K562 (cell line): ENCODE results near the gene EMD. TPM values are rescaled to one million over a fixed set of nuclear protein-coding genes. Genes with fewer than 3 reads are reported as not detected.

ENCODE experiments used
- EGR1 ChIP-seq: fragments of 450-650 bp; conservative IDR thresholded peaks from 2 replicates; pipeline ENCODE4 v1.6.1; 2017; ENCODE audit warnings: mild to moderate bottlenecking
- ETS1 ChIP-seq: conservative IDR thresholded peaks from 2 replicates; pipeline ENCODE4 v1.6.1; 2011; ENCODE audit warnings: low read depth, mild to moderate bottlenecking, low read length; ENCODE audit not compliant: control insufficient read depth
- KAT7 ChIP-seq: sonication (generic); formaldehyde crosslinking; IDR thresholded peaks from 2 replicates; pipeline ENCODE4 v1.8.0; 2022; ENCODE audit warnings: missing genetic modification reagents, mild to moderate bottlenecking, borderline replicate concordance
- KLF10 ChIP-seq: fragments of 250-450 bp; sonication (Bioruptor Pico); IDR thresholded peaks from 2 replicates; pipeline ENCODE4 v1.6.1; 2021; ENCODE audit warnings: matching md5 sums
- RBFOX2 ChIP-seq: fragments of 200-400 bp; formaldehyde crosslinking; IDR thresholded peaks from 2 replicates; pipeline ENCODE4 v1.6.1; 2017; ENCODE audit warnings: low read depth, mild to moderate bottlenecking, low read length, moderate library complexity
- REST ChIP-seq, 2 experiments: fragments of 450-650 bp; formaldehyde crosslinking in 1 of 2; IDR thresholded peaks; 2 replicates each; pipeline versions ENCODE4 v1.4.0 to v1.6.1; 2014 to 2020; ENCODE audit warnings: mild to moderate bottlenecking in 2 of 2, borderline replicate concordance in 1 of 2, low read depth in 1 of 2
- ZBTB1 ChIP-seq: sonication (generic); formaldehyde crosslinking; IDR thresholded peaks from 2 replicates; pipeline ENCODE4 v1.8.1; 2023; ENCODE audit warnings: missing genetic modification reagents, low read depth, mild to moderate bottlenecking, borderline replicate concordance
- ZBTB7A ChIP-seq: IDR thresholded peaks from 2 replicates; pipeline ENCODE4 v1.6.1; 2011; ENCODE audit warnings: low read depth, mild to moderate bottlenecking, low read length, moderate library complexity, borderline replicate concordance; ENCODE audit not compliant: control insufficient read depth
- ZNF263 ChIP-seq: sonication (generic); formaldehyde crosslinking; IDR thresholded peaks from 2 replicates; pipeline ENCODE4 v1.8.0; 2022; ENCODE audit warnings: mild to moderate bottlenecking, missing genetic modification reagents, borderline replicate concordance
- ZNF518B ChIP-seq: fragments of 250-450 bp; sonication (Bioruptor Pico); IDR thresholded peaks from 2 replicates; pipeline ENCODE4 v1.5.0; 2021; ENCODE audit warnings: mild to moderate bottlenecking, moderate library complexity
- polyA plus RNA-seq, 8 experiments: library from polyadenylated mRNA; depleted of rRNA in 4 of 8; stranded (reverse) in 5 of 8; unstranded in 3 of 8; fragments of >200 nt; fragmentation: Nextera tagmentation in 2 of 8; fragmentation: Illumina TruSeq in 1 of 8; extraction: Ambion mirVana in 2 of 8; extraction: Trizol in 1 of 8; gene quantifications; 2 replicates each; pipeline versions ENCODE4 v1.2.1 to v1.2.3, GENCODE V29; 2011 to 2014; ENCODE audit warnings: inconsistent platforms in 1 of 8, missing spikeins in 1 of 8
- total RNA-seq, 7 experiments: library from RNA; depleted of rRNA in 6 of 7; stranded (reverse); fragments of >200 nt in 6 of 7; fragmentation: Illumina TruSeq in 2 of 7; extraction: Trizol in 2 of 7; gene quantifications; 2 replicates each; pipeline versions ENCODE4 v1.2.1 to v1.2.3, GENCODE V29; 2011 to 2021; ENCODE audit warnings: low replicate concordance in 1 of 7

Gene EMD
- total and polyA plus RNA-seq, 9 of the 15 experiments (the other 6 are each of a cell fraction or from before 2014, with no cell fraction given) = 2.3 to 206 (median 61.9) TPM

GRCh38 chrX:154379569-154379951, 465 bp downstream of the EMD start (continued):
- TF ChIP-seq REST (IDR thresholded peaks at IDR 0.05; ENCODE audit: borderline replicate concordance) (no peak), REST (CRISPR knock-in tag; IDR thresholded peaks at IDR 0.05; ENCODE audit: low read depth) (0 out of 2 replicates have a peak, but pooled peaks have one; percentile 48), ZBTB7A (peak; percentile 5; the same call in 1 of the 2 replicates), RBFOX2 (peak; percentile 67), ZNF518B (CRISPR knock-in tag) (no peak), EGR1 (no peak), ZNF263 (CRISPR knock-in tag) (no peak), ZBTB1 (peak; percentile 59; the same call in 1 of the 2 replicates), ETS1 (no peak), KLF10 (no peak), KAT7 (CRISPR knock-in tag) (peak; percentile 80; the same call in 1 of the 2 replicates)
